Cardiac muscle cell (in vitro differentiated cells and primary cell): Measurements from ENCODE around the gene TIAM2. TPM values are rescaled to one million over a fixed set of nuclear protein-coding genes. Genes with fewer than 3 reads are reported as not detected.
A peak's percentile ranks its signal among the peaks of the same experiment; 100 is the strongest.

Source experiments
- DNase-seq, 2 donors: peaks; one replicate each; pipeline versions ENCODE4 v3.0.0 to v3.0.0-alpha.2; 2010 to 2017; ENCODE audit warnings: low read depth in 1 of 2, low spot score in 1 of 2
- H3K27ac ChIP-seq: fragments of 200-600 bp; sonication (generic); 2 replicates; pipeline ENCODE4 v1.5.1; 2016
- H3K27me3 ChIP-seq: fragments of 200-600 bp; sonication (generic); 2 replicates; pipeline ENCODE4 v1.6.0; 2016; ENCODE audit warnings: control low read depth
- H3K36me3 ChIP-seq: fragments of 200-600 bp; sonication (generic); 2 replicates; pipeline ENCODE4 v1.5.1; 2016; ENCODE audit warnings: control low read depth
- H3K4me1 ChIP-seq: fragments of 200-600 bp; sonication (generic); 2 replicates; pipeline ENCODE4 v1.8.1; 2017; ENCODE audit warnings: low read depth, mild to moderate bottlenecking, mixed run types
- H3K4me3 ChIP-seq: fragments of 200-600 bp; sonication (generic); 2 replicates; pipeline ENCODE4 v1.5.1; 2016; ENCODE audit warnings: mild to moderate bottlenecking
- H3K9me3 ChIP-seq: fragments of 200-600 bp; sonication (generic); 2 replicates; pipeline ENCODE4 v1.5.1; 2017; ENCODE audit warnings: low read depth, mild to moderate bottlenecking, control low read depth
- CTCF ChIP-seq: IDR thresholded peaks from 2 replicates; pipeline ENCODE4 v1.5.1; 2012; ENCODE audit warnings: low read depth, mild to moderate bottlenecking, low read length
- polyA plus RNA-seq: library from polyadenylated mRNA; unstranded; fragments of >200 nt; fragmentation: Nextera tagmentation; extraction: Ambion mirVana; gene quantifications from 2 replicates; pipeline ENCODE4 v1.2.1, GENCODE V29; 2016
- total RNA-seq: library from RNA; depleted of rRNA; stranded (reverse); fragments of >200 nt; gene quantifications from 2 replicates; pipeline ENCODE4 v1.2.3, GENCODE V29; 2016

The TIAM2 gene
- total and polyA plus RNA-seq, 2 experiments from 2014 or later: 3.9 to 12.4 TPM

GRCh38 chr6:155120034-155120433 is 124.9 kb downstream of the TIAM2 start:
- Histone ChIP-seq H3K4me3 (no peak overlapping the region), H3K27ac (no peak overlapping the region), H3K9me3 (no peaks in the 10 kb centered on the region), H3K4me1 (peaks cover 9% of the 10 kb centered on the region), H3K36me3 (no peaks in the 10 kb centered on the region), H3K27me3 (peaks cover 78% of the 10 kb centered on the region)
- DNase-seq: no peak
- TF ChIP-seq CTCF: no peak

DNA sequence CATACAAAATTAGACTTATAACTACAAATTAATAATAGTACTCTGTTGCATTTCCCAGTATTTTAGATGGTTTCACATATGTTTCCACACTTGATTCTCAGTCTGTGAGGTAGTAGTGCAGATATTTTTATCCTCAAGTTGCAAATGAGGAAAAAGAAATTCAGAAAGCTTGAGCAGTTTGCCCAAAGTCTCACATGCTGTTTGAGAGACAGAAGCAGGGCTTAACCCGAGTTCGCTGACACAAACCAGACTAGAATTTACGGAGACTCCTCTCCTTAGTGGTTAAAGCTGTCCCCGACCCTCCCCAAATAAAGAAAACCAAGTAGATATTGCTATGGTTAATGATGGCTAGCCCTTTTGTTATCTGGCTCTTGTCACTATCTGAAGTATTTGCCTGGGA is 126.2 kb downstream of the TIAM2 start:
- Histone ChIP-seq H3K9me3 (no peaks in the 10 kb centered on the region), H3K36me3 (no peaks in the 10 kb centered on the region), H3K27ac (no peak overlapping the region), H3K4me1 (peaks cover 9% of the 10 kb centered on the region), H3K27me3 (peaks cover 72% of the 10 kb centered on the region), H3K4me3 (no peak overlapping the region)
- TF ChIP-seq CTCF: no peak
- DNase-seq: no peak

DNA sequence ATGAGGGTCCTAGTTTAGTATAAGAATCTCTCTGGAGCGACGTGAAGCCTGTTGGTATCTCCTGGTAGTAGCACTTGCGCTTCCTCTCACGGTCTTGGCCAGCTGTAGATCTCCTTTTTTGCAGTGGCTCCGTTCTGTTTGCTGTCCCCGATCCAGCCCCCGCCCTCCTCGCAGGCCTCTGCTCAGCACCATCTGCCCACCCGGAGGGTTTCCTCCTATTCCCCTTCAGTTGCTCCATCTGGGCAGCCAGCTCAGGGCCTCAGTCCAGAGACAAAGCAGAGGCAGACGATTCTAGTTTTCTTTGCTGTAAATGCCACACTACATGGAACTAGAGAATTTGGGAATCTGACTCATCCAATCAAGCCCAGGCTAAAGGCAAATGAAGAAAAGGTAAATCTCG is 126.6 kb downstream of the TIAM2 start:
- H3K4me1 ChIP-seq: peaks cover 9% of the 10 kb centered on the region
- H3K4me3 ChIP-seq: no peak overlapping the region
- no peak overlapping the region for H3K27ac ChIP-seq
- peak; percentile 17 to 18 for DNase-seq
- peaks cover 68% of the 10 kb centered on the region for H3K27me3 ChIP-seq
- H3K36me3 ChIP-seq: no peaks in the 10 kb centered on the region
- H3K9me3 ChIP-seq: no peaks in the 10 kb centered on the region
- no peak for TF ChIP-seq CTCF

DNA sequence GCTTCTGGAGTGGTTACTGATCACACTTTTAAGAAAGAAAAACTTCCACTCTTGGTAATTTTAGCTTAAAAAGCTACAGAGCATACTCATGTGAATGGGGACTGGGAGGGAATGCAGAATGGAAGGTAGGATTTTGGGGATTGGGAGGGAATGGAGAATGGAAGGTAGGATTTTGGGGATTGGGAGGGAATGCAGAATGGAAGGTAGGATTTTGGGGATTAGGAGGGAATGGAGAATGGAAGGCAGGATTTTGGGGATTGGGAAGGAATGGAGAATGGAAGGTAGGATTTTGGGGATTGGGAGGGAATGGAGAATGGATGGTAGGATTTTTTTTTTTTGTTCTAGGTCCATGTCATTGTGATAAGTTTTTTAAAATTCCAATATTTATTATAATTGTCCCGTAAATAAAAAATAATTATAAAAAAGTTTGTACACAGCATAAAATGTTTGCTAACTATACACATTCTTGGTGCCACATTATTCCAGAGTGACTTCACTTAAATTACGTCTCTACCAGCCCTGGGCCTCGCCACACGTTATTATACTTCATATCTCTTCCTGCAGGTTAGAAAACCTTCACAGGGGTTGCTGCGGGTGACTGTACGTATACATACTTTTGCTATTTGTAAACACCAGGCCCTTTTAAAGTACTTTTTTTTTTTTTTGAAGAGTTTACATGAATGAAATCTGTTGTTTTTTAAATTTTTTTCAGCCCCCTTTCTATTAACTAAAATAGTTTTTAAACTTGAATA is 127.3 kb downstream of the TIAM2 start:
- Histone ChIP-seq H3K27me3 (peaks cover 68% of the 10 kb centered on the region), H3K36me3 (no peaks in the 10 kb centered on the region), H3K4me1 (peaks cover 12% of the 10 kb centered on the region), H3K4me3 (no peak overlapping the region), H3K27ac (no peak overlapping the region), H3K9me3 (no peaks in the 10 kb centered on the region)
- TF ChIP-seq CTCF: no peak
- no peak for DNase-seq

- Histone ChIP-seq H3K27ac (no peak overlapping the region), H3K36me3 (no peaks in the 10 kb centered on the region), H3K4me3 (no peak overlapping the region), H3K9me3 (no peaks in the 10 kb centered on the region), H3K27me3 (peaks cover 65% of the 10 kb centered on the region), H3K4me1 (peaks cover 12% of the 10 kb centered on the region)
- TF ChIP-seq CTCF: no peak
- no peak for DNase-seq
Measured at GRCh38 chr6:155123520-155123919, 128.4 kb downstream of the TIAM2 start.
